Upper lobe of left lung (tissue), 6 donors: Measurements from ENCODE around the gene S100A2. TPM values are rescaled to one million over a fixed set of nuclear protein-coding genes. Genes with fewer than 3 reads are reported as not detected.
A peak's percentile ranks its signal among the peaks of the same experiment; 100 is the strongest.

ENCODE experiments used
- ATAC-seq, 2 donors: fragments of 200-7000 bp; cut with Tn5 transposase; one replicate each; pipeline ENCODE4 v1.9.1; 2022; ENCODE audit warnings: mild to moderate bottlenecking in 2 of 2, moderate library complexity in 2 of 2; ENCODE audit not compliant: low FRiP score in 2 of 2
- DNase-seq, 2 donors: peaks; one replicate each; pipeline ENCODE4 v3.0.0-alpha.2; 2019 to 2020
- H3K27ac ChIP-seq, 4 donors: fragments of 200-600 bp; sonication (generic); one replicate each; pipeline ENCODE4 v1.5.1; 2016 to 2019
- H3K27me3 ChIP-seq, 4 donors: fragments of 200-600 bp; sonication (generic); one replicate each; pipeline ENCODE4 v1.5.1; 2017 to 2019
- H3K36me3 ChIP-seq, 4 donors: fragments of 200-600 bp; sonication (generic); one replicate each; pipeline ENCODE4 v1.5.1; 2016 to 2019
- H3K4me1 ChIP-seq, 4 donors: fragments of 200-600 bp; sonication (generic); one replicate each; pipeline ENCODE4 v1.5.1; 2018 to 2019
- H3K4me3 ChIP-seq, 4 donors: fragments of 200-600 bp; sonication (generic); one replicate each; pipeline ENCODE4 v1.5.1; 2017 to 2019; ENCODE audit warnings: mild to moderate bottlenecking in 2 of 4, moderate library complexity in 1 of 4
- H3K9me3 ChIP-seq, 4 donors: fragments of 200-600 bp; sonication (generic); one replicate each; pipeline ENCODE4 v1.5.1; 2018 to 2019
- EP300 ChIP-seq, 4 donors: sonication (generic); formaldehyde crosslinking; IDR thresholded peaks; one replicate each; pipeline ENCODE4 v1.5.1; 2017; ENCODE audit warnings: antibody characterized with exemption in 4 of 4, control low read depth in 2 of 4
- POLR2A ChIP-seq, 4 donors: fragments of 450-650 bp; IDR thresholded peaks; one replicate each; pipeline ENCODE4 v1.5.1; 2016 to 2017; ENCODE audit warnings: antibody characterized with exemption in 4 of 4, mild to moderate bottlenecking in 2 of 4
- POLR2AphosphoS5 ChIP-seq, 2 donors: sonication (generic); formaldehyde crosslinking; IDR thresholded peaks; one replicate each; pipeline ENCODE4 v1.5.1; 2017; ENCODE audit warnings: antibody characterized with exemption in 2 of 2
- WGBS, 2 donors: methylation state at CpG; one replicate each; pipeline ENCODE4 v1.1.5; 2017 to 2018; 5-methylcytosine and 5-hydroxymethylcytosine counted together
- total RNA-seq, 6 donors: library from RNA; depleted of rRNA in 4 of 6; stranded (reverse); fragments of >200 nt in 4 of 6; gene quantifications; one replicate each; pipeline versions ENCODE4 v1.1.0 to v1.2.1, GENCODE V29; 2016 to 2021
- TF ChIP-seq, protein P1 (sequence below), 6 experiments: fragments of 450-650 bp in 4 of 6; fragments of 200-600 bp in 2 of 6; sonication (generic) in 2 of 6; IDR thresholded peaks; one replicate each; pipeline ENCODE4 v1.5.1; 2016 to 2019; ENCODE audit warnings: antibody characterized with exemption in 6 of 6
- donor health status: DM: no; HTN: no; CAD: no; lungs with moderate emphysema.
- donor health status: DM: no; HTN: yes; CAD: no; lungs with severe emphysema.

The S100A2 gene
- total RNA-seq, 6 donors from 2014 or later: 2.0 to 12.0 (median 7.9) TPM; not detected in 1

DNA sequence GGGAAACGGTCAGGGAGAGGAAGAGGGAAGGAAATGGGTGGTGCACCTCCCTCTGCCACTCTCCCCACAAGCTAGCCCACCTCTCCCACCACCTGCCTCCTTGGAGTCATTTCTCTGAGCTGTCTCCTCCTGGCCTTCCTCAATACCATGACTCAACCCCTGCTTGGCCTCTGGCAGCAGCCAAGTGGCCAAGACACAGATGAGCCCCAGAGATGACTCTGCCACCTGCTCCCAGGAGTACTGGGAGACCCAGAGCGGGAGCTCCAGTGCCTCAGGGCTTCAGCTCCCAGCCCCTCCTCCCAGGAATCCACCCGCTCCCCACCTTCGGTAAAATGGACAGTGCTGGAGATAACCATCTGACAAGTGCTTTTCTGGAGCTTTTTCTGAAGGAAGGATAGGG lies 44.7 kb upstream of the S100A2 start:
- ATAC-seq (no peak), DNase-seq (no peak)
- Histone ChIP-seq H3K27me3 (no peaks in the 10 kb centered on the region), H3K36me3 (peaks cover 0 to 25% (median 11%) of the 10 kb centered on the region in 4 donors), H3K9me3 (no peaks in the 10 kb centered on the region), H3K27ac (peak overlapping the region; percentile 86 to 99 (median 96)), H3K4me3 (peak overlapping the region in 1 of 4 donors; percentile 49), H3K4me1 (peaks cover 38 to 74% (median 58%) of the 10 kb centered on the region in 4 donors)
- 19 to 61% methylated on average over 2 to 4 of the region's 4 CpGs for WGBS, 2 donors
- TF ChIP-seq, protein P1, sequence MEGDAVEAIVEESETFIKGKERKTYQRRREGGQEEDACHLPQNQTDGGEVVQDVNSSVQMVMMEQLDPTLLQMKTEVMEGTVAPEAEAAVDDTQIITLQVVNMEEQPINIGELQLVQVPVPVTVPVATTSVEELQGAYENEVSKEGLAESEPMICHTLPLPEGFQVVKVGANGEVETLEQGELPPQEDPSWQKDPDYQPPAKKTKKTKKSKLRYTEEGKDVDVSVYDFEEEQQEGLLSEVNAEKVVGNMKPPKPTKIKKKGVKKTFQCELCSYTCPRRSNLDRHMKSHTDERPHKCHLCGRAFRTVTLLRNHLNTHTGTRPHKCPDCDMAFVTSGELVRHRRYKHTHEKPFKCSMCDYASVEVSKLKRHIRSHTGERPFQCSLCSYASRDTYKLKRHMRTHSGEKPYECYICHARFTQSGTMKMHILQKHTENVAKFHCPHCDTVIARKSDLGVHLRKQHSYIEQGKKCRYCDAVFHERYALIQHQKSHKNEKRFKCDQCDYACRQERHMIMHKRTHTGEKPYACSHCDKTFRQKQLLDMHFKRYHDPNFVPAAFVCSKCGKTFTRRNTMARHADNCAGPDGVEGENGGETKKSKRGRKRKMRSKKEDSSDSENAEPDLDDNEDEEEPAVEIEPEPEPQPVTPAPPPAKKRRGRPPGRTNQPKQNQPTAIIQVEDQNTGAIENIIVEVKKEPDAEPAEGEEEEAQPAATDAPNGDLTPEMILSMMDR (IDR thresholded peaks at IDR 0.05): no peak
- TF ChIP-seq POLR2A (IDR thresholded peaks at IDR 0.05) (no peak), EP300 (IDR thresholded peaks at IDR 0.05) (no peak), POLR2AphosphoS5 (IDR thresholded peaks at IDR 0.05) (no peak)

DNA sequence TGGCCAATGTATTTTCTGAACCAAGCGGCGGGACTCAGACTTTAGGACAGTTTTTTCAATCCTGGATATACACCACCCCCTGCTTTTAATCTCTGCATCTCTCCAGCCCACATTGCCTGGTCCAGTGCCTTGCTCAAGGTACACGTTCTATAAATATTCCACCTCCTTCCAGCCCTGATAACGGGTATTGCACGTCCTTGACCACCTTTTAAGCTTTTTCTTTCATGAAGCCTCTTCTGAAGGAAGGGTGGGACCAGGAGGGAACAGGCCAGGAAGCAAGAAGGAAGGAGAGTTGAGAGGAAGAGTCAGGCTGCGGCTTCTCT lies 43.9 kb upstream of the S100A2 start:
- peak overlapping the region in 2 of 4 donors; percentile 45 to 60 for H3K4me3 ChIP-seq
- peaks cover 38 to 66% (median 56%) of the 10 kb centered on the region in 4 donors for H3K4me1 ChIP-seq
- TF ChIP-seq EP300 (IDR thresholded peaks at IDR 0.05): no peak
- no peak for TF ChIP-seq POLR2AphosphoS5 (IDR thresholded peaks at IDR 0.05)
- TF ChIP-seq POLR2A (IDR thresholded peaks at IDR 0.05): no peak
- TF ChIP-seq, protein P1 (IDR thresholded peaks at IDR 0.05): no peak
- WGBS, 2 donors: 45 to 57% methylated on average over 6 of the region's 6 CpGs
- H3K27ac ChIP-seq: peak overlapping the region; percentile 86 to 99 (median 96)
- ATAC-seq (no peak), DNase-seq (no peak)
- H3K9me3 ChIP-seq: no peaks in the 10 kb centered on the region
- H3K27me3 ChIP-seq: no peaks in the 10 kb centered on the region
- peaks cover 0 to 25% (median 11%) of the 10 kb centered on the region in 4 donors for H3K36me3 ChIP-seq

DNA sequence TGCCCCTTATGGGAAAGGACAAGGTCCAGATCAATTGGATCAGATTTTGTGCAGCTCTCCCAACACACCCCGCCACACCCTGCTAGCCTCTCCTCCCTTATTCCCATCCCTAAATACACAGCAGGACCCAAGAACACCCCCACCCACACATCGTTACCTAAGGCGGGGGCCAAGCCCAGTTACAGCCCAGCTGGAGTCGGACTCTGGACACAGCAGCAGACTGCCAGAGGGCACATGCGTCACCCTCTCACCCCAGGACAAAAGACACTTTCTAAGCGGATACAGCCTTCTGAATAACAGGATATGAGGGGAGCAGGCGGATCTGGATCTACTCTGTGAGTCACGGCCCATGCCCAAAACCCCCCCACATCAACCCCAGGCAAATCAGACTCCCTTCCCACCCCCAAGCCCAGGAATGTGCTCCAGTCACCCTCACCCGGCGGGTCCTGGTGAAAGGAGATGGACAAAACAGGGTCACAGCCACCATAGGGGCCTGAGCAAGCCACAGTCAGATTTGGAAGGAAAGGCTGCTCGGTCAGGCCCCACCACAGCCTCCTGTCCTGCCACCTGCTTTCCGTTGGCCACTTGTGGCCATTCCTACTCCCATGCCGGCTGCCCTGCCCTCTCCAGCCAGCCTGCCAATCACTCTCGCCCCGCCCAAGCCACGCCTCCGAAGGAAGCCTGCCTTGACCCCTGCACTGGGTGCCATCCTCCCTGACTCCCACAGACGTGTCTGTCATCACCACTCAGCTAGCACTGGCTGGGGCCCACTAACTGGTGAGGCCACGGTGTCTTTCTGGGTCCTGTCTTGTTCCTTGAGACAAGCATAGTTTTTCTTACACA lies 43.3 kb upstream of the S100A2 start:
- Histone ChIP-seq H3K27ac (peak overlapping the region; percentile 86 to 99 (median 96)), H3K9me3 (no peaks in the 10 kb centered on the region), H3K4me3 (peak overlapping the region; percentile 31 to 60 (median 50)), H3K4me1 (peaks cover 38 to 60% (median 52%) of the 10 kb centered on the region in 4 donors), H3K36me3 (peaks cover 0 to 25% (median 11%) of the 10 kb centered on the region in 4 donors), H3K27me3 (no peaks in the 10 kb centered on the region)
- DNase-seq (peak; percentile 82 to 93), ATAC-seq (peak; percentile 73 to 87)
- WGBS, 2 donors: 33 to 50% methylated on average over 11 to 17 of the region's 19 CpGs
- TF ChIP-seq EP300 (IDR thresholded peaks at IDR 0.05): peak in 2 of 4 donors; percentile 45 to 61
- peak; percentile 86 to 91 for TF ChIP-seq POLR2AphosphoS5 (IDR thresholded peaks at IDR 0.05)
- TF ChIP-seq, protein P1 (IDR thresholded peaks at IDR 0.05): no peak
- TF ChIP-seq POLR2A (IDR thresholded peaks at IDR 0.05): peak in 2 of 4 donors; percentile 45 to 63

DNA sequence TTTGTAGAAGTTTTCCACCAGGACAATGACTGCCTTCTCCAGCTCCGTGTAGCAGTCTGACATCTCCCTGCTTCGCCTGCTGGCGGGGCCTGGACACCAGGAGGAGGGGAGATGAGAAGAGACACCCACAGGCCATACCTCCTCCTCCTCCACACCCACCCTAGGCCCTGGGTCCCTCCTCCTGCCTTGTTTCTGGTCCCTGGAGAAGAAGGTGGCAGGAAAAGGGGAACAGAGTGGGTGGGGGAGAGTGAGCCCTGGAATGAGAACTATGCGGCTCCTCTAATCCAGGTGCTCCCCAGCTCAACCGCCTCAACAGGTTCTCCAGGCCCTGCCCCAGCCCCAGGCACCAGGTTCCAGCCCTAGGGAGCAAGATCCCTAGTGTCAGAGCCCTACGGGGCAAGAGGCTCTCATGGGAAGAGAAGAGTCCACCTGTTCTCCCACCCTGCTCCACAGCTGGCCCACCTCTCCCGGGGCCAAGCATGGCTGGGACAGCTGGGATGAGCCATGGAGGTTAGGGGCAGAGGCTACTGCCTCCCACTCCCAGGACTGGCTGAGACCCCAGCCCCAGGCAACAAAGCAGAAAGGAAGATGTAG lies 42.5 kb upstream of the S100A2 start:
- DNase-seq (no peak), ATAC-seq (no peak)
- Histone ChIP-seq H3K4me1 (peaks cover 38 to 52% (median 46%) of the 10 kb centered on the region in 4 donors), H3K27me3 (no peaks in the 10 kb centered on the region), H3K9me3 (no peaks in the 10 kb centered on the region), H3K36me3 (peaks cover 0 to 25% (median 11%) of the 10 kb centered on the region in 4 donors), H3K27ac (peak overlapping the region; percentile 86 to 99 (median 96)), H3K4me3 (peak overlapping the region; percentile 31 to 60 (median 50))
- TF ChIP-seq, protein P1 (IDR thresholded peaks at IDR 0.05): peak in 3 of 6 experiments; percentile 6 to 15 (median 10)
- TF ChIP-seq EP300 (IDR thresholded peaks at IDR 0.05): no peak
- TF ChIP-seq POLR2AphosphoS5 (IDR thresholded peaks at IDR 0.05): peak in 1 of 2 donors; percentile 16
- WGBS, 2 donors: 46 to 58% methylated on average over 5 to 7 of the region's 7 CpGs
